GM19025 (cell line): Measurements from ENCODE around the gene DBN1.

ENCODE experiments used
- ATAC-seq: cut with Tn5 transposase; IDR thresholded peaks from one replicate; pipeline ENCODE4 v1.9.1; 2021; ENCODE audit warnings: mild to moderate bottlenecking, low read depth, moderate library complexity; ENCODE audit not compliant: unreplicated experiment

The DBN1 gene

GRCh38 chr5:177412603-177413233 lies 60.7 kb downstream of the DBN1 start:
- ATAC-seq = peak; percentile 68

DNA sequence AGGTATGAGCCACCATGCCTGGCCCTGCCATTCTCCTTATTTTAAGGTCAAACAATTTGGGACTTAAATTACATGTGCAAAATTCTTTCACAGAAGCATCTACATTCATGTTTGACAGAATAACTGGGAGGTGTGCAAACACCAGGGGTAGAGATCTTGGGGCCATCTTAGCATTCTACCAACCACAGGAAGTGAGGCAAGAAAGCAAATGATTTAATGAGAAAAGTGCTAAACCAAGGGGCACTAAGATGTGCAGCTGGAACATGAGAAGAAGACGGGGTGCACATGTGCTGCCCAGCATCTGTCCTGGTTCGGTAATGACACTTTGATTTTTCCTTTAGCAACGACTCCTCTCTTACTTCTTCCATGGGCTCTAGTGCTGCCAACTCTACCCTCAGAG lies 62.9 kb downstream of the DBN1 start:
- no peak for ATAC-seq

DNA sequence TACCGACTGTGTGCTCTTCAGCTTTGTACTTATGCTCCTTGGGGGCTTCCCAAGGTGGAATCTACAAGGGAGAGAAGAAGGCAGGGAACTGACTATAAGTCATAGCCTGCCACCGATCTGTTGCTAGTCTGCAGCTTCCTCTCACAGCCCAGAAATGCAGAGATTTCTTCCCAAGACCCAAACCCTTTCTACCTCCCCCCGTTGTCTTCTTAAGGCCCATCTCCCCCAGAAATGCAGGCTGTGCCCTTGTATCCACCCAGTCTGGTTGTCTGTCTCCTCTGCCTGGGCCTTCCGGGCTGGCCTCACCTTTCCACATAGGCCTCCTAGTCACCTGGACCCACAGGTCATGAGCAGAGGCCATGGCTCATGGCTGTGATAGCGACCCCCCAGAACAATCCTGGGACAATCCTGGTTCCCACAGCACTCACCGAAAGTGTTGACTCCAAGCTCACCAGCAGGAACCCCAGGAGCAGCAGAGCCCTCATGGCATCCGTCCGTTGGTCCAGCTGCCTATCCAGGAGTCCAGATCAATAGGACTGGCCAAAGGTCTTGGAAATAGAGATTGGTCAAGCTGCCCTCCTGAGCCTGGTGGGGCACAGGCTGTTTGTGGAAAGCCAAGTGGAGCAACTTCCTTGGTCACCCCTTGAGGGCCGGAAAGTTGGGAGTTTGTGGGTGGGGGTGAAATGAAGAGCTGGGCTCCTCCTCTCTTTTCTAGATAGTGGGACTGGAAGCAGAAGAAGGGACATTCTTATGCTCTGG lies 64.2 kb downstream of the DBN1 start, which contains the start of gene F12:
F12 (minus strand) TSS at position 522 of the 759 bp plus-strand sequence; CDS start at position 485, 37 bp downstream.
- no peak for ATAC-seq
